Measurements from ENCODE around the gene NRP1. TPM values are rescaled to one million over a fixed set of nuclear protein-coding genes. Genes with fewer than 3 reads are reported as not detected.
A peak's percentile ranks its signal among the peaks of the same experiment; 100 is the strongest.

Gene NRP1
- total RNA-seq, 1 donor, result 197 TPM

- peak; percentile 37 for DNase-seq (ENCODE audit: low read depth)
- H3K4me3 ChIP-seq (ENCODE audit: low read depth, low read length), result peak overlapping the region; percentile 19
- TF ChIP-seq, protein P1, sequence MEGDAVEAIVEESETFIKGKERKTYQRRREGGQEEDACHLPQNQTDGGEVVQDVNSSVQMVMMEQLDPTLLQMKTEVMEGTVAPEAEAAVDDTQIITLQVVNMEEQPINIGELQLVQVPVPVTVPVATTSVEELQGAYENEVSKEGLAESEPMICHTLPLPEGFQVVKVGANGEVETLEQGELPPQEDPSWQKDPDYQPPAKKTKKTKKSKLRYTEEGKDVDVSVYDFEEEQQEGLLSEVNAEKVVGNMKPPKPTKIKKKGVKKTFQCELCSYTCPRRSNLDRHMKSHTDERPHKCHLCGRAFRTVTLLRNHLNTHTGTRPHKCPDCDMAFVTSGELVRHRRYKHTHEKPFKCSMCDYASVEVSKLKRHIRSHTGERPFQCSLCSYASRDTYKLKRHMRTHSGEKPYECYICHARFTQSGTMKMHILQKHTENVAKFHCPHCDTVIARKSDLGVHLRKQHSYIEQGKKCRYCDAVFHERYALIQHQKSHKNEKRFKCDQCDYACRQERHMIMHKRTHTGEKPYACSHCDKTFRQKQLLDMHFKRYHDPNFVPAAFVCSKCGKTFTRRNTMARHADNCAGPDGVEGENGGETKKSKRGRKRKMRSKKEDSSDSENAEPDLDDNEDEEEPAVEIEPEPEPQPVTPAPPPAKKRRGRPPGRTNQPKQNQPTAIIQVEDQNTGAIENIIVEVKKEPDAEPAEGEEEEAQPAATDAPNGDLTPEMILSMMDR (IDR thresholded peaks at IDR 0.05; ENCODE audit: insufficient read depth, low read depth, low read length), result no peak
These were observed 137.6 kb downstream of the NRP1 start for GRCh38 chr10:33196710-33197491.

DNA sequence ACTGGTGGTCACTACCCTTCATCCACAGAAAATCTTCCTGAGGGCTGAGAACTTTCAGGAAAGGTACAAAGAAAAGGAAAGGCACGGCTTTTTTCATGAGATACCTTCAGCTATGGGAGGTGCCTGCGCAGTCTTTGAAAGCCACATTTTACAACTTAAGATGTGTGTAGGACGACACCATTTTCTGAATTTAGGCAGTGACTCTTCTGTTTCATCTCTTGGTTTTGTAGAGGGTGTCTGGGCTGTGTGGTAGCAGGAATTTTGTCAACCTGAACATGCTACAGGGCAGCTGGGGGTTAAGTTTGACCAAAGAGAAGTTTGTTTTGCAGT, 138.1 kb downstream of the NRP1 start:
- no peak for DNase-seq (ENCODE audit: low read depth)
- TF ChIP-seq, protein P1 (IDR thresholded peaks at IDR 0.05; ENCODE audit: insufficient read depth, low read depth, low read length), result no peak
- H3K4me3 ChIP-seq (ENCODE audit: low read depth, low read length), result no peak overlapping the region

DNA sequence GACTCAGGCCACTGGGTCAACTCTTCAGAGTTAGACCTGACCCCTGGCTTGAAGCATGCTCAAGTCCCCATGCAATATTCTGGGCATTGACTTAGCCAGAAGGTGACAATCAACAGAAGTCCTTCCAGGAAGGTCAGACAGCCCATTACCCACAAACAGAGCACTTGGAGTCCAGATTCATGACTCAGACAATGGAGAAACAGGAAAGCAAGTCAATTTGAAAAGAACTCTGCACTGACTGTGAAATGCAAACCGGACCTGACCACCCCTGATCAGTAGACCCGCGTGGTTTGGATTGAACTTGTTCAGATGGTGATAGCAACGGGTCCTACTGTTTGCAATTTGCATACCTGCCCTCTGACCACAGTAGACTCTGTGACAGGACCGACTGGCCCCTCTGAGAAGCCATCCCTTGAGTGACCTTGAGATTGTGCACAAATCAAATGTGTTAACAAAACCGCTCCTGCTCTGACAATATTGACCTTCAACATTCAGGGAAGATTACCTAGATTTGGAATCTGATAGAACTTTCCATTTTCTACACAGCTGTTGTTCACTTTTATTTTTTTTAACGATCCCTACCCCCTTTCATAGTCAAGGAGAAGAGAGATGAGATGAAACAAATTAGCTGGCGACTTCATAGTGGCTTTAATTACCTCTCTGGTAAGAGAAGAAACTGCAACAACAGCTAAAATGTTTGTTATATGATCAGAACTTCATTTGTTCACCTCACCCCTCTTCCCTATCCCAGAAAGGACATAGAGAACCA, 138.7 kb downstream of the NRP1 start:
- no peak overlapping the region for H3K4me3 ChIP-seq (ENCODE audit: low read depth, low read length)
- DNase-seq (ENCODE audit: low read depth), result no peak
- TF ChIP-seq, protein P1 (IDR thresholded peaks at IDR 0.05; ENCODE audit: insufficient read depth, low read depth, low read length), result no peak

DNA sequence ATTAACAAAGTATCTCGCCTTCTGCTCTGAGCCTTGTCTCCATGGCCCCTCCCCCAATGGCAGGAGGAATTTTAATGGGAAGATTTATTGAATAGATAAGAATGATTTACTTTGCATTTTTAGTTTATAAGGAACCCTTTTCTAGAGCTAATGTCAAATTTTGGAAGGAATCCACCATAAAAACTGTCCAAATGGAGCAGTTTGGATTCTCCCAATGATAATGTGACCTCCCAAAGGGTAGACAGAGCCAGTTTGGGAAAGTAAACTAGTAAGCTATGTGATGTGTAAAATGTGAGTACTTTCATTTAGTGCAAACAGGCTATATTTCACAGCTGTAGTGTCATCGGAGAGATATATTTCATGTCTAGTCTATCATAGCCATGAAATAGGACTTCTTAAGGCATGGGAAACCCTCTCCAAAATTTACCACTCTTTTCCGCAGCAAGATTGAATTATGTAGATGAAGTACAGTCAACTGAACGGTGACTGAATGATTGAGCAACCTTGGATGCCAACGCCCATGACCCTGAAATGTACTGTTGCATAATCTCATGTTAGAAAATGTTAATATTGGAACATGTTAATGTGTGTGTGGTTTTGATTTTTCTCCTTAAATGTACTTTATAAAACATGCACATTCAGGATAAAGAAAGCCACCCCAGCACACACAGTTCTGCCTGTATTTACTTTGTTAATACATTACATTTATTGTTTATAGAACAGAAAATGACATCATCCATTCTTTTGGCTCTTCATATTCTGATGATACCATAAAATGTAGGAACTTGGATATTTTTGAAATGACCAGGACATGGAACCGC, 140.6 kb downstream of the NRP1 start:
- peak; percentile 78 for DNase-seq (ENCODE audit: low read depth)
- TF ChIP-seq, protein P1 (IDR thresholded peaks at IDR 0.05; ENCODE audit: insufficient read depth, low read depth, low read length), result no peak
- no peak overlapping the region for H3K4me3 ChIP-seq (ENCODE audit: low read depth, low read length)

DNA sequence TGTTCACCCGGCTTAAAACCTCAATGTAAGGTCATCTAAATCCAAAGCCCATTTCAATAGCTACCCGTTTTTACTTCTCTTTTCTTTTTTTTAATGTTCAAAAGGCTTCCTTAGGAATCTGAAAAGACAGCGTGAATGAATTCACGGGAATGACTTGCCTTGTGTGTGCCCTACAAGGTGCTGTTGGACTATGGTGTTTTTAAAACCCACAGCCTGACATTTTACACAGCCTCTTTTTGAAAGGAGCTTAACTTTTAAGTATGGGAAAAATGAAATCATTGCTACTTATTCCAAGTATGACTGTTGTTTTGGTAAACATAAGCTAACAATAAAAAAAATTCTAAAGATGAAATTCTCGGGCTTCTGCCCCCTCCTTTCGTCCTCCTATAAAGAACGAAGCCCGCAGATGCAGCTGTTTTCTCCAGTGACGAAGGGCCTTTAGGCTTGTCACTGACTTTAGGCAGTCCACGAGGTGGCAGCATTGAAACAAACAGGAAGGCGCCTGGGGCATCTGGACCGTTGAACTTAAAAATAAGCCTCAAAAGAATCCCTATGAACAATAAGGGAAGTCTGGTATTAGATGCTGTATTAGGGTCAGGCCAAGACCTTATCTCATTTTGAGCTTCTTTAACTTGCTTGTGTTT, 141.3 kb downstream of the NRP1 start:
- TF ChIP-seq, protein P1 (IDR thresholded peaks at IDR 0.05; ENCODE audit: insufficient read depth, low read depth, low read length), result peak; percentile 81
- peak; percentile 97 for DNase-seq (ENCODE audit: low read depth)
- H3K4me3 ChIP-seq (ENCODE audit: low read depth, low read length), result no peak overlapping the region

DNA sequence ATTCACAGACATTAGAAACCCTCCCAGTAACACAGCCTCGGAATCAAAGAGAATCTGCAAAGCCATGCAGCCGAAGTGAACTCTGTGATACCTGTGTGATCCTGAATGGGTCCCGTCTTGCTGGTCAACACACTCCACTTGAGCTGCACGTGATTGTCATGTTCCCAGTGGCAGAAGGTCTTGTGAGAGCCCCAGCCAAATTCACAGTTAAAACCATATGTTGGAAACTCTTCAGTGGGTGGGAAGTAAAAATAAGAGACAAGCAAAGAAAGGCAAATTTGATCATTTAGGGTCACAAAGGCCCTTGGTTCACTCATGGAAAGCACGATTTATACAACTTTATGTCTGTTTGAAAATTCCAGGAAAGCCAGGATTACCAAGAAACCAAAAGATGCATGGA, 142.3 kb downstream of the NRP1 start:
- no peak overlapping the region for H3K4me3 ChIP-seq (ENCODE audit: low read depth, low read length)

More for the DNA sequence above, 142.3 kb downstream of the NRP1 start:
- TF ChIP-seq, protein P1 (IDR thresholded peaks at IDR 0.05; ENCODE audit: insufficient read depth, low read depth, low read length), result no peak
- DNase-seq (ENCODE audit: low read depth), result no peak
